Measurements from ENCODE around the gene ACOX3.

DNA sequence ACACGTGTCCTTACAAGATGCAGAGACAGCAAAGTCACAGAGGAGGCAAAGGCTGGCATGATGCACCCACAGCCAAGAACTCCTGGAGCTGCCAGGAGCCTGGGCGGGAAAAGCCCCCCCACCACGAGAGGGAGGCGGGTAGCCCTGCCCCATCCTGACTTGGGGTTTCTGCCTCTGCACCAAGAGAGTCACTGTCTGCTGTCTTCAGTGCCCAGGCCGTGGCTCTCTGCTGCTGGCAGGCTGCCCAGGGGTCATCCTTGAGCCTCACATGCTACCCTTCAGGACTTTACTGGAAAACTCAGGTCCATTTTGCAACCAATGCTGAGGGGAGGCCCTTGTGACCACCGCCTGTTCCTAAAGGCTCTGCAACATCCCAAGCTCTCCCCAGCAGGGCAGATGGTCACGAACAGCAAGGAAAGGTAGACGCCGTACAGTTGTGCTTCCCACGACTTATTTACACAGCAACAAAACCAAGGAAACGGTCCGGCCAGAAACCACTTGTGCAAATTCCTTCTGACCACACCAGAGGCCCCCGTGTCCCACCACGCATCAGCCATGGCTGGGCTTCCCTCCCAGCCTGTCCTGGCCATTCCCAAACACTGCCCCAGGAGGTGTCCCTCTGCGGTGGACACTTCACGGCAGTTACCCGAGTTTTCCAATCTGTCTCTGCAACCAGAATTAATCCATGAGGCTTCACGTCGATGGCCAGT lies 56.9 kb downstream of the ACOX3 start:
- TF ChIP-seq FOXM1 (IDR thresholded peaks at IDR 0.05; ENCODE audit: low read depth) (no peak), TAF1 (IDR thresholded peaks at IDR 0.05; ENCODE audit: borderline replicate concordance, low read depth, low read length) (no peak), GABPA (IDR thresholded peaks at IDR 0.05; ENCODE audit: low read depth) (no peak)
- TF ChIP-seq, protein P1, sequence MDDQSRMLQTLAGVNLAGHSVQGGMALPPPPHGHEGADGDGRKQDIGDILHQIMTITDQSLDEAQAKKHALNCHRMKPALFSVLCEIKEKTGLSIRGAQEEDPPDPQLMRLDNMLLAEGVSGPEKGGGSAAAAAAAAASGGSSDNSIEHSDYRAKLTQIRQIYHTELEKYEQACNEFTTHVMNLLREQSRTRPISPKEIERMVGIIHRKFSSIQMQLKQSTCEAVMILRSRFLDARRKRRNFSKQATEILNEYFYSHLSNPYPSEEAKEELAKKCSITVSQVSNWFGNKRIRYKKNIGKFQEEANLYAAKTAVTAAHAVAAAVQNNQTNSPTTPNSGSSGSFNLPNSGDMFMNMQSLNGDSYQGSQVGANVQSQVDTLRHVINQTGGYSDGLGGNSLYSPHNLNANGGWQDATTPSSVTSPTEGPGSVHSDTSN (IDR thresholded peaks at IDR 0.05), result no peak
- TF ChIP-seq, protein P2, sequence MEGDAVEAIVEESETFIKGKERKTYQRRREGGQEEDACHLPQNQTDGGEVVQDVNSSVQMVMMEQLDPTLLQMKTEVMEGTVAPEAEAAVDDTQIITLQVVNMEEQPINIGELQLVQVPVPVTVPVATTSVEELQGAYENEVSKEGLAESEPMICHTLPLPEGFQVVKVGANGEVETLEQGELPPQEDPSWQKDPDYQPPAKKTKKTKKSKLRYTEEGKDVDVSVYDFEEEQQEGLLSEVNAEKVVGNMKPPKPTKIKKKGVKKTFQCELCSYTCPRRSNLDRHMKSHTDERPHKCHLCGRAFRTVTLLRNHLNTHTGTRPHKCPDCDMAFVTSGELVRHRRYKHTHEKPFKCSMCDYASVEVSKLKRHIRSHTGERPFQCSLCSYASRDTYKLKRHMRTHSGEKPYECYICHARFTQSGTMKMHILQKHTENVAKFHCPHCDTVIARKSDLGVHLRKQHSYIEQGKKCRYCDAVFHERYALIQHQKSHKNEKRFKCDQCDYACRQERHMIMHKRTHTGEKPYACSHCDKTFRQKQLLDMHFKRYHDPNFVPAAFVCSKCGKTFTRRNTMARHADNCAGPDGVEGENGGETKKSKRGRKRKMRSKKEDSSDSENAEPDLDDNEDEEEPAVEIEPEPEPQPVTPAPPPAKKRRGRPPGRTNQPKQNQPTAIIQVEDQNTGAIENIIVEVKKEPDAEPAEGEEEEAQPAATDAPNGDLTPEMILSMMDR (IDR thresholded peaks at IDR 0.05), result no peak
